ENCODE measurements around the gene GRP.

DNA sequence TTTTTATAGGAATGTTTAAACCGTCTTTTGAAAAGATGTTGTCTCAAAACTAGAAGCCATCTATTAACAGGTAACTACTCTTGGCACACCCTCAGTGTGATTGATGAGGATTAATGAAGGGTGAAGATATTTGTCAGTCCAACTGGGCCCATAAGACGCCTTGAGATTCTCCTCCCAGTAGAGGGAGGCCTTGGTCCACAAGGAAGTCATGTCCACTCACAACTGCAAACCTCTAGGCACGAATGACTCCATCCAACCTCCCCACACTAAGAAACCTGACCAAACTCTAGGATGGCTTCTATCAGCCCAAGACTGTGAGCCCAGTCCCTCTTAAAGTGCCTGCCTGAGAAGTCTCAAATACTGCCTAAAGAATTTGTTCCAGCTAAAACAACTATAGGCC lies 19.2 kb upstream of the GRP start:
- TF ChIP-seq CSDC2 (CRISPR knock-in tag; IDR thresholded peaks at IDR 0.05): no peak
- TF ChIP-seq OSR1 (CRISPR knock-in tag; IDR thresholded peaks at IDR 0.05): no peak
